ENCODE data around the gene HSPB6. TPM values are rescaled to one million over a fixed set of nuclear protein-coding genes. Genes with fewer than 3 reads are reported as not detected.

The HSPB6 gene
- total RNA-seq, result 1 to 10 TPM; 2.7 to 4.4 TPM
- 10 to 100 TPM in 1 of 2 donors, 1 to 10 TPM in 1; 6.9 to 17.7 TPM for polyA plus RNA-seq

- no peak for TF ChIP-seq FOXA1 (IDR thresholded peaks at IDR 0.05)
- no peak for TF ChIP-seq CTCF (IDR thresholded peaks at IDR 0.05; ENCODE audit: low read depth, low read length, missing input control)
- no peak for TF ChIP-seq ZBTB33 (IDR thresholded peaks at IDR 0.05)
- no peak for TF ChIP-seq ATF3 (IDR thresholded peaks at IDR 0.05)
- no peak for TF ChIP-seq JUND (IDR thresholded peaks at IDR 0.05)
- TF ChIP-seq TAF1 (conservative IDR thresholded peaks at IDR 0.05), result no peak
- no peak for TF ChIP-seq FOXA2 (IDR thresholded peaks at IDR 0.05)
- TF ChIP-seq NR2F2 (IDR thresholded peaks at IDR 0.05), result no peak
- no peak for TF ChIP-seq HNF4G (IDR thresholded peaks at IDR 0.05)
- no peak for TF ChIP-seq YY1 (IDR thresholded peaks at IDR 0.05)
- TF ChIP-seq EGR1 (IDR thresholded peaks at IDR 0.05; ENCODE audit: low read depth in 2 of 2), result no peak
- no peak for TF ChIP-seq RXRA (IDR thresholded peaks at IDR 0.05)
- no peaks in the 10 kb centered on the region for H3K27me3 ChIP-seq (ENCODE audit: control insufficient read depth in 4 of 4, insufficient read depth in 4 of 4, low read length in 3 of 4)
- peaks cover 0 to 20% (median 10%) of the 10 kb centered on the region in 4 donors for H3K36me3 ChIP-seq (ENCODE audit: control insufficient read depth in 4 of 4, insufficient read depth in 3 of 4, low read depth in 1 of 4, low read length in 3 of 4)
- H3K9me3 ChIP-seq (ENCODE audit: control insufficient read depth in 4 of 4, low read length in 3 of 4), result no peaks in the 10 kb centered on the region
- peak within 1 kb of the TSS; percentile 91 to 95 for H3K27ac ChIP-seq (ENCODE audit: low read depth in 1 of 2, low read length in 2 of 2)
- DNase-seq (ENCODE audit: low spot score), result no peak
- peak within 1 kb of the TSS; percentile 42 to 48 (median 42) for H3K4me3 ChIP-seq (ENCODE audit: low read depth in 1 of 3, low read length in 3 of 3)
- WGBS, result 15% methylated on average over 52 of the region's 52 CpGs
- peaks cover 14 to 19% (median 18%) of the 10 kb centered on the region in 4 donors for H3K4me1 ChIP-seq (ENCODE audit: control insufficient read depth in 4 of 4, insufficient read depth in 4 of 4, low read length in 3 of 4)
- no peak within 1 kb of the TSS for H3K9ac ChIP-seq (ENCODE audit: low read depth in 1 of 2, low read length in 2 of 2)
Observed at GRCh38 chr19:35756377-35757230, at the start of gene HSPB6. Gene HSPB6, minus strand, starts transcription at chr19:35757029. Its CDS starts 21 bp downstream, at chr19:35757008.

- Histone ChIP-seq H3K9me3 (ENCODE audit: control insufficient read depth in 4 of 4, low read length in 3 of 4) (no peaks in the 10 kb centered on the region), H3K4me3 (ENCODE audit: low read depth in 1 of 3, low read length in 3 of 3) (no peak overlapping the region), H3K27me3 (ENCODE audit: control insufficient read depth in 4 of 4, insufficient read depth in 4 of 4, low read length in 3 of 4) (no peaks in the 10 kb centered on the region), H3K27ac (ENCODE audit: low read depth in 1 of 2, low read length in 2 of 2) (no peak overlapping the region), H3K36me3 (ENCODE audit: control insufficient read depth in 4 of 4, insufficient read depth in 3 of 4, low read depth in 1 of 4, low read length in 3 of 4) (peaks cover 0 to 37% (median 21%) of the 10 kb centered on the region in 4 donors), H3K9ac (ENCODE audit: low read depth in 1 of 2, low read length in 2 of 2) (no peak overlapping the region), H3K4me1 (ENCODE audit: control insufficient read depth in 4 of 4, insufficient read depth in 4 of 4, low read length in 3 of 4) (peaks cover 0 to 14% (median 12%) of the 10 kb centered on the region in 4 donors)
- WGBS, result 90% methylated on average over 18 of the region's 18 CpGs
- DNase-seq (ENCODE audit: low spot score), result no peak
- TF ChIP-seq MAX (IDR thresholded peaks at IDR 0.05) (no peak), JUND (IDR thresholded peaks at IDR 0.05) (no peak), SP1 (IDR thresholded peaks at IDR 0.05) (no peak), YY1 (IDR thresholded peaks at IDR 0.05) (no peak), ZBTB33 (IDR thresholded peaks at IDR 0.05) (no peak), FOXA1 (IDR thresholded peaks at IDR 0.05) (no peak), CTCF (IDR thresholded peaks at IDR 0.05; ENCODE audit: low read depth, low read length, missing input control) (no peak), REST (IDR thresholded peaks at IDR 0.05) (no peak), EGR1 (IDR thresholded peaks at IDR 0.05; ENCODE audit: low read depth in 2 of 2) (no peak)
Observed at GRCh38 chr19:35806597-35806996, 49.8 kb upstream of the HSPB6 start.
